HG03060 (cell line): ENCODE measurements around the gene HIRA.

Experiments
- ATAC-seq: cut with Tn5 transposase; IDR thresholded peaks from one replicate; pipeline ENCODE4 v1.9.1; 2021; ENCODE audit warnings: low read depth, moderate number of reproducible peaks; ENCODE audit not compliant: unreplicated experiment

The HIRA gene

DNA sequence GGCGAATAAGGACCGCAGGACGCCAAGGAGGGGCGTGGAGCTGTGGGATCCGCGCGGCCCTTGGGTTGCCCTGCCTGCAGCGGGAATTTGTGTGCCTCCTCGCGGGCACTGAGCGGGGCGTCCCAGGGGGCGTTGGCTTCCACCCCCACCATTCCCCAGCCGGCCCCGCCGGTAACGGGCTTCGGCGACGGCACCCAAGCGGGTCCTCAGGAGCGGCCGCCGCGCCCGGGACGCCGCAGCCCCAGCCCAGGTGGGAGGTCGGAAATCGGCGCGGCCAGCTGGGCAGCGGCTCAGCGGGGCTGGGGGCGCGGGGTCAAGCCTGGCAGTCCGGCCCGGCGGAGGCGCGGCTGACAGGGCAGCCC is 140.3 kb downstream of the HIRA start:
- no peak for ATAC-seq

DNA sequence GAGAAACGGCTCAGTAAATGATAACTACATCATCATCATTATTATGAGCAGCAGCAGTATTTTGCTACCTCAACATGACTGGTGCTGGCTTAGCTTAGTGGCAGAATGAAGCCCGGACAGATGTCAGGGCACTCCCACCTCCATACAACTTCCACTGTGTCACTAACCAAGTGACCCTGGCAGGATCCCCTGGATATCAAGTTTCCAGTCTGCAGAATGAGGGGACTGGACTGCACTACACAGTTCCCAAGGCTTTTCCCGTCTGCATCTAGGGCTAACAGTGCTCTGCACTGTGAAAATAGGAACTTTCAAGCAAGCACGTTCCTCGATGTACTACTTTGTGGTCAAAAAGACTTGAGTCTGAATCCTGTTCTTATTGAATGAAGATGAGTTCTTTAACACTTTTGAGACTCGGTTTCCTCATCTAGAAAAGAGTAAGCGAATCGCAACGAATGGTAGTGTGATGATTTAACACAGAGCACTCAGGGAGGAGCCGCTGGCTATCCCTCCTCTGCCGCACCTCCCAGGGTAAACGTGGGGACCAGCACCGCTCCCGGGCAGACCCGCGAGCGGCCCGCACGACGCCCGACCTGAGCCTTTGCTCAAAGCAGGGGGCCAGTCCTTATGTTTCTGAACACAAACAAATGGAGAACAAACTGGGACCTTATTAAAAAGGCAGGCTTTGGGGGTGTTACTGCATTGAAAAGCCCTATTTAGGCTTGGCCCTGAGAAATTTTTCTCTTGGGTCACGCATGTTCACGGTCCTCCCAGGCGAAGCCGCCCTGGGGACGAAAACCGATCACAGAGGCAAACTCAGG is 140.9 kb downstream of the HIRA start:
- no peak for ATAC-seq

DNA sequence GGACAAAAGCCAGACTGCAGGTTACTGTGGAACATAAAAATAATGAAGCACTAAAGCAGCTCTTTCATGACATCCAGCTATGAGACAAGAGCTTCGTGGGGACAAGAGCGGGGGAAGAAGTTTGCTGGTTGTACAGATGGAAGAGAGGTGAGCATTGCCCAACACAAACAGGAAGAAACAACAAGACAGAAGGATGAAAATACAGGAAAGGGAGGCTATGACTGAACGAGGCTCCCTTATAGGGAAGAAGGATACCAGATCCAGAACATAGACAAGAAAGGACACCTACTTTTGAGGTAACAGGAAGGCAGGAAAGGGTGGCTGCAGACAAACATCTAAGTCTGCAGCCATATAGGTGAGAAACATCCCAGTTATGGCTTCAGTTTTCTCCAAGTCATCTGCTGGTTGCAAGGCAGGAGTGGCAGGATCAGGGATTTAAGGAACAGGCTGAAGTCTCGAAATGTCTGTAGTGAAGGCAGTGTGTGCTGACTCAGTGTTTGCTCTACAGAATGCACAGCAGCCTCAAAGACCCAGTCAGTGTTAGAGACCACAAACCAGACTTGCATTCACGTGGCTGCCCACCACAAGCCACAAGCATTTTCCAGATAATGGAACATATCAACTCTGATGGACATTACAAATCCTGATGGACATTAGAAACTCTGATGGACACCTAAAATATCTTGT is 141.9 kb downstream of the HIRA start:
- ATAC-seq = no peak

DNA sequence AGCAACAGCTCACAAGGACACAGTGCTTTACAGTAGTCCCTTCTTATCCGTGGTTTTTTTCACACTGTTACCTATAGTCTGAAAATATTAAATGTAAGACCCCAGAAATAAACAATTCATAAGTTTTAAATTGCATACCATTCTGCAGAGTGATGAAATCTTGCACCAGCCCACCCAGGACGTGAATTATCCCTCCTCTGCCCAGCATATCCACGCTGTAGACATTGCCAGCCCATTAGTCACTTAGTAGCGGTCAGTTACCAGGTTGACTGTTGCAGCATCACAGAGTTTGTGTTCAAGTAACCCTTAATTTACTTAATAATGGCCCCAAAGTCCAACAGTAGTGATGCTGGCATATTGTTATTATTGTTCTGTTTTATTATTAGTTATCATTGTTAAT is 143.6 kb downstream of the HIRA start:
- ATAC-seq = no peak

DNA sequence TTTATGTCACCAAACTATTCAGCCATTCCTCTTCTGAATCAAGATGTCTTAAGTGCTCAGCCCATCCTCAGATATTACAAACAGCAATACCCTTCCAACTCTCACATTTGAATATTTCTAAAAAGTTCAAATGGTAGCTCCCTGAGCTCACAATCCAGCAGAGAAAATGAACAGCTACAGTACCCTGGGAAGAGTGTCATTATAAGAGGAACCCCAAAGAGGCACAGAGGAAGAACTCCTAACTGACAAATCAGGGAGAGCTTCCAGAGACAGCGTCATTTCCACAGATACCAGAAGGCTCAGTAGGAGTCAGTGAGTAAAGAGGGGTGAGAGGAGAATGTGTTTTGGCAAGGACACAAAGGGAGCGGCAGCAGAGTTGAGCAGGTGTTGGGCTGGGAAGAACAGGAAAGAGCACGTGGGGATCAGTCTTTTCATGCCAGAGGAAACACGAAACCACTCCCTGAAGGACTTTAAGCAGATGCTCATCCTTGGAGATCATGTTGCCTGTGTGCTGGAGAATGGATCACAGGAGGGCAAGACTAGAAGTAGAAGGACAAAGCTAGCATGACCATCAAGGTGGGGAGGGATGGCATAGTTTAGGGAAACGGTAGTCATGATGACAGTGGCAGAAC is 144.3 kb downstream of the HIRA start:
- ATAC-seq = no peak

DNA sequence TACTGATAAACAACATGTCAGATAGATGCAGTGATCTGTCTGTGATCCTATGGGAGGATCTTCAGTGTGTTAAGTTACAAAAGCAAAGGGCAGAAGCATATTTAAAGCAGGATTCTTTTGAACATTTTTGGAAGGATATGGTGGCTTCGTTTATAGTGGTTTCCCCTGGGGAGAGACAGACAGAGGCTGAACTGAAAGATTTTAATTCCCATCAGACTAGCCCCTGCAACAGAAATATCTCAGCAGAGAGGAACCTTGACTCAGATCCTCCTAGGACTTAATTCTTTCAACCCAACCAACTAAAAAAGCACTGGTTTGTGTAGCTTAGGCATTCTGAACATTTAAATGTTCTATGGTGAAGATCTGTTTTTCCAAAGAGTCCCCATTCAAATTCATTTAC is 145.7 kb downstream of the HIRA start:
- ATAC-seq = no peak
